Stimulated activated CD8-positive, alpha-beta memory T cell treated with anti-CD3 and anti-CD28 coated beads, Interleukin-15, amount 100 ng/mL, for 24 hours (primary cell): ENCODE results near the gene GPN1.
"Not testable (repeated sequence)": the region's sequence is repeated elsewhere in the genome, so short reads cannot be mapped to it uniquely, and the experiment has no call there.

ENCODE experiments used
- DNase-seq: peaks from one replicate; pipeline ENCODE4 v3.0.0-alpha.2; 2020; ENCODE audit warnings: low read depth

Gene GPN1

DNA sequence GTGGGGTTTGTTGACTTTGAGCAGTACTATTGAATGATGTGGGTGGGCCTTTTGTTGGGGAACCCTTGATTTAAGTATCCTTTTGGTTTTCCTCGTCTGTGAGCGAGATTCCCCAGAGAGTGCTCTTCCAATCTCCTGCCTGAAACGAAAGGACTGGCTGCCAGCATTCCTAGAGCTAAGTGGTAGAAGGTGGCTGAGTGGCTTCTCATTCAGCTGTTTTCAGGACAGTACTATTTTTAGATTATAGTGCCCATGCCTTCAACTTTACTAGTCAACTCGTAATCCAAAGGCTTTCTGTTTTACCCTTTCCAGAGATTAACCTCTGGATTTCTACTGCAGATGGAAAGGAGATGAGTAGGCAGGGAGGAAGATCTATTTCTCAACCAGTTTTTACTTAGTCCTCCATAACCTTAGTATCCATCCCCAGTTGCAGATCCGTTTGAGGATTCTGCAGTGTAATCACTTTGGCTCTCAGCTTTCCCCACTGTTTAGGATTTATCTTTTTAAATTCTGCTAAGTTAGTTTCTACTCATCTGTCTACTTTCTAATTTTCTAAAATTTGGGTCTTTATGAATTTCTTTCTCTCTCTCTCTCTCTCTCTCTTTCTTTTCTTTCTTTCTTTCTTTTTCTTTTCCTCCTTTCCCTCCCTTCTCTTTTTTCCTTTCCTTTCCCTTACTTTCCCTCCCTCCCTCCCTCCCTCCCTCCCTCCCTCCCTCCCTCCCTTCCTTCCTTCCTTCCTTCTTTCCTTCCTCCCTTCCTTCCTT is 44.1 kb downstream of the GPN1 start:
- no peak for DNase-seq

DNA sequence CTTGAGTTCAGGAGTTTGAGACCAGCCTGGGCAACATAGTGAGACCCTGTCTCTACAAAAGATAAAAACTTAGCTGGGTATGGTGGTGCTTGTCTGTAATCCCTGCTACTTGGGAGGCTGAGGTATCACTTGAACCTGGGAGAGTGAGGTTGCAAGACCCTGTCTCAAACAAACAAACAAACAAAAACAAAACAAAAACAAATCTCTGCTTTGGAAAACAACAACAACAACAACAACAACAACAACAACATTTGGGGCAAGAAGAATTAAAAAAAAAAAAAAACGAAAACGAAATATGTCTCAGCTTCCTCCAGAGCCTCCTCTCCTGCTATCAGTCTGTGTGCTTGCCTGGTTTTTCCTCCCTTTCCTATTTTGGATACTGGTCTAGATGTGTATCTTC is 51.7 kb downstream of the GPN1 start:
- DNase-seq = no peak

DNA sequence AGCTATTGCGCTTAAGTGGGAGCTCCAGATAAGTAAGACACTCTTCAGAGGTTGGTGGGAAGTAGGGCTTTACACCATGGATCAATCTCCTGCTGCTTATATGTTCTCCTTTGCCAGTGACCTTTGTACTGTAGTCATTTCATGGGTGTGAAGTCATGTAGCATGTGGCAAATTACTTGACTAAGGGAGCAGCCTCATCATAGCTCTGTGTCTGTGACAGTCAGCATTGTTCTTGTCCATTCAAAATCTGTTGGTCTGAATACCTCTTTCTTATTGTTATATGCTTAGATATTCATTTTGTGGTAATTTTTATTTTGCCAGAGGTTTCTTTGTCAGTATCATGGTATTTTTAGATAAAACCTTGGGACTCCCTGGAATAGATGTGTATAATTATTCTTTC is 53.0 kb downstream of the GPN1 start:
- DNase-seq = no peak

- not testable (repeated sequence) for DNase-seq
These were observed 53.5 kb downstream of the GPN1 start for GRCh38 chr2:27682334-27682771.

DNA sequence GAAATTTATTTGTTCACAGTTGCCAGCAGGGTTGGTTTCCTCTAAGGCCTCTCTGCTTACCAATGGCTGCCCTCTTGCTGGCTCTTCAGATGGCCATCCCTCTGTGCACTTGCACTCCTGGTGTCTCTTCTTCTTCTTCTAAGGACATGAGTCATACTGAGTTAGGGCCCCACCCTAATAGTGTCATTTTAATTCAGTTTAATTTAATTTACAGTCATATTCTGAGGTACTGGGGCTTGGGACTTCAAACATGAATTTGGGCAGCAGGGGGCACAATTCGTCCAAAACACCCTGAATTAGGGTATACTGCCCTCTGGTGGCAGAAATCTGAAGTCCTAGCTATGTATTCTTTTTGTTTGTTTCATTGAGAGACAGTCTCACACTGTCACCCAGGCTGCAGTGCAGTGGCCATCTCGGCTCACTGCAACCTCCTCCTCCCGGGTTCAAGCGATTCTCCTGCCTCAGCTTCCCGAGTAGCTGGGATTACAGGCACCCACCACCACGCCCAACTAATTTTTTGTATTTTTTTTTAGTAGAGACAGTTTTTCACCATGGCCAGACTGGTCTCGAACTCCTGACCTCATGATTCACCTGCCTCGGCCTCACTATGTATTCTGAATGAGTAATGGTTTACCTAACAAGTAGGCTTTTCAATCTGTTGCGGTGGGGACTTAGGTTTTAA is 54.7 kb downstream of the GPN1 start:
- DNase-seq = peak; percentile 58

DNA sequence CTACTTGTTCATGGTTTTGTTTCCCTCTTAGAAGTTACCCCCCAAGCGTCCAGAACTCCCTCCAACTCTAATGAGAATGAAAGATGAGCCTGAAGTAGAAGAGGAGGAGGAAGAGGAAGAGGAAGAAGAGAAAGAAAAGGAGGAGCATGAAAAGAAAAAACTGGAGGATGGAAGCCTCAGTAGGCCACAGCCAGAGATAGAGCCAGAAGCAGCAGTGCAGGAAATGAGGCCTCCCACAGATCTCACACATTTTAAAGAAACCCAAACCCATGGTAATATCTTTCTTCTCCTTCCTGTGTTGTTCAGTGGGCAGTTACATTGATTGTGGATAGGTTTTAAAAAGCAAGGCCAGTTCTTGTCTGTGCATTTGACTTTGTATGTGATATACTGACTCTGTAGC is 56.2 kb downstream of the GPN1 start:
- not testable (repeated sequence) for DNase-seq

- DNase-seq = no peak
These were observed 56.7 kb downstream of the GPN1 start for GRCh38 chr2:27685577-27685976.

GRCh38 chr2:27687232-27687631 is 58.4 kb downstream of the GPN1 start:
- no peak for DNase-seq

DNA sequence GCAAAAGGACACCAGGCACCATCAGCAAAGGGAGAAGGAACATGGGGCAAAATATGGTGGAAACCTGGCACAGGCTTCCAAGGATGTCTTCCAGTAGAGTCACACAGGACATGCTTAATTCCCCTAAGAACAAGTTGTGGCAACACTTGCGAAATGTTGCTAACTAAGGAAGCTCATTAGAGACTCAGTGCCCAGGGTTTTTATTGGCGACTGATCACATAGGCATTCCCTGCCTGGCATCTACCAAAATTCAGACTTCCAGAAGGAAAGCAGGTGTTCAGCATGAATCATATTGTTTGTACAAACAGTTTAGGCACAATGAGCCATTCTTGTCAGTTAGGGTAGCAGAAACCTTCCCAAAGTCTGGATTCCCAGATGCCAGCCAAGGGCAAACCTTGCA is 60.6 kb downstream of the GPN1 start:
- no peak for DNase-seq

- DNase-seq = no peak
These were observed 61.2 kb downstream of the GPN1 start for GRCh38 chr2:27690052-27690451.

- DNase-seq = no peak
These were observed 68.8 kb downstream of the GPN1 start for GRCh38 chr2:27697660-27698059.
